NB4 (cell line): Measurements from ENCODE around the gene AP2A2.

Experiments used
- DNase-seq: peaks from one replicate; pipeline ENCODE4 v3.0.0; 2010; ENCODE audit warnings: low read depth
- H3K4me3 ChIP-seq: one replicate; pipeline ENCODE4 v1.5.1; 2011; ENCODE audit warnings: mild to moderate bottlenecking, low read depth, low read length, moderate library complexity
- MYC ChIP-seq: IDR thresholded peaks from 2 replicates; pipeline ENCODE4 v1.6.1; 2011; ENCODE audit warnings: low read depth, low read length
- POLR2A ChIP-seq: IDR thresholded peaks from 2 replicates; pipeline ENCODE4 v1.6.1; 2011; ENCODE audit warnings: mild to moderate bottlenecking; ENCODE audit not compliant: insufficient read length; ENCODE audit errors: extremely low read depth
- TF ChIP-seq, protein P1 (sequence below): IDR thresholded peaks from 2 replicates; pipeline ENCODE4 v1.6.1; 2011; ENCODE audit warnings: low read depth, low read length
- TF ChIP-seq, protein P2 (sequence below): IDR thresholded peaks from one replicate; pipeline ENCODE4 v1.5.1; 2012; ENCODE audit warnings: low read depth, low read length

Gene AP2A2

DNA sequence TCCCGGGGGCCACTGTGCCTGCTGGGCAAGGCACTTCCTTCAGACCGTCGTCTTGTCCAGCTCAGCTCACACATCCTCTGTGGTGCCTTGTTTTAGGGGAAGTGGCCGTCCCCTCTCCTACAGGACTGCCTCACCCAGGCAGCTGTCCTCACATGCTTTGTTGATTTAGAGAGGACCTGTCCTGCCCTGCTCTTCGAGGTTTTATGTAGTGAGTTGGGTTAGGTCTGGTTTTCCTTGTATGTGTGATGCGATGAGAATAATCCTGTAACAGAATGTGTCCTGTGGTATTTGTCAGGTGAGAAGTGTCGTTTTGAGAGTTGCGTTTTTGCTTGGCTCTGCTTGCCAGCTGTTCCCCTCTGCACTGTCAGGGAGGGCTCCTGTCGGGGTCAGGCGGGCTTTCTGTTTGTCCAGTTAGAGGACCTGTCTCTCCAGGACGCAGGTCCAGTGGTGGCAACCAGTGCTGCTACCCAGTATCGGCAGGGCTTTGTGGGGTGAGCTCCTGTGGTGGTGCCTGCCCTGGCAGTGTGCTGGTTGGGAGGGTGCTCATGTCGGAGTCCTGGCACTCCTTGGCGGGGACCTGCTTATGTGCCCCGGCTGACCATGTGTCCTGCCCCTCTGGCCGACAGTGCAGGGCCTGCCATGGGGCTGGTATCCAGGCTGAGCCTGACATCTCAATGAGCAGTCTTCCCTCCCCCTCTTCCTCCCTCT is 69.5 kb downstream of the AP2A2 start:
- no peak for DNase-seq
- no peak overlapping the region for H3K4me3 ChIP-seq
- TF ChIP-seq POLR2A (no peak), MYC (no peak)
- TF ChIP-seq, protein P1, sequence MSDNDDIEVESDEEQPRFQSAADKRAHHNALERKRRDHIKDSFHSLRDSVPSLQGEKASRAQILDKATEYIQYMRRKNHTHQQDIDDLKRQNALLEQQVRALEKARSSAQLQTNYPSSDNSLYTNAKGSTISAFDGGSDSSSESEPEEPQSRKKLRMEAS: no peak
- TF ChIP-seq, protein P2, sequence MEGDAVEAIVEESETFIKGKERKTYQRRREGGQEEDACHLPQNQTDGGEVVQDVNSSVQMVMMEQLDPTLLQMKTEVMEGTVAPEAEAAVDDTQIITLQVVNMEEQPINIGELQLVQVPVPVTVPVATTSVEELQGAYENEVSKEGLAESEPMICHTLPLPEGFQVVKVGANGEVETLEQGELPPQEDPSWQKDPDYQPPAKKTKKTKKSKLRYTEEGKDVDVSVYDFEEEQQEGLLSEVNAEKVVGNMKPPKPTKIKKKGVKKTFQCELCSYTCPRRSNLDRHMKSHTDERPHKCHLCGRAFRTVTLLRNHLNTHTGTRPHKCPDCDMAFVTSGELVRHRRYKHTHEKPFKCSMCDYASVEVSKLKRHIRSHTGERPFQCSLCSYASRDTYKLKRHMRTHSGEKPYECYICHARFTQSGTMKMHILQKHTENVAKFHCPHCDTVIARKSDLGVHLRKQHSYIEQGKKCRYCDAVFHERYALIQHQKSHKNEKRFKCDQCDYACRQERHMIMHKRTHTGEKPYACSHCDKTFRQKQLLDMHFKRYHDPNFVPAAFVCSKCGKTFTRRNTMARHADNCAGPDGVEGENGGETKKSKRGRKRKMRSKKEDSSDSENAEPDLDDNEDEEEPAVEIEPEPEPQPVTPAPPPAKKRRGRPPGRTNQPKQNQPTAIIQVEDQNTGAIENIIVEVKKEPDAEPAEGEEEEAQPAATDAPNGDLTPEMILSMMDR: no peak

DNA sequence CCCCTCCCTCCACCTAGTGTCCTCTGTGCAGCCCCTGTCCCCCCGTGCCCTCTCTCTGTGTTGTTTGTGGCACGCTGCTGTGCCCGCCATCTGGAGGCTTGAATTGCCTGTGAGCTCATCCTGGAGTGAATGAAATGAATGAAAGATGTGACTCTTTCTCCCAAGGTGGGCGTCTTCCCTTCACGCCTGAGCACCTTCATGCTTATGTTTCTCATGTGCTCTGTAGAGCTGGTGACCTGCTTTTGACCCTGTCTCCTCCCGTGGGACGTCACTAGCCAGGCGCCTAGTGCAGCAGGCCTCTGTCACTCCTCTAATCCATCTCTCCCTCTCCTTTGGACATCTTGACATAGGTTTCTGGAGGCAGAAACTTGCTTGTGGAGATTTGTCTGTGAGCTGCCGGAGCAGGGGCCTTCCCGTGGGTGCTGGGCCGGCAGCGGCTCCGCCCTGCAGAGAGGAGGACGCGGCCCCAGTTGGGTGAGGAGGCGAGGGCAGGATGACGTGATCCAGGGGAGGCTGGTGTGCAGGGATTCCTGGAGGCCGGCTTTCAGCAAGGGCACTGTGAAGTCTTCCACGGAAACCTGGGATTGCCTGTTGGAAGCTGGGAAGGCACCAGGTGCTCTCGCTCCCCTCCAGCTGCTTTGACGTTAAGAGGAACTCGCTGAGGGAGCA is 70.2 kb downstream of the AP2A2 start:
- no peak overlapping the region for H3K4me3 ChIP-seq
- DNase-seq: no peak
- TF ChIP-seq, protein P1: no peak
- TF ChIP-seq, protein P2: no peak
- TF ChIP-seq POLR2A: no peak
- TF ChIP-seq MYC: no peak

DNA sequence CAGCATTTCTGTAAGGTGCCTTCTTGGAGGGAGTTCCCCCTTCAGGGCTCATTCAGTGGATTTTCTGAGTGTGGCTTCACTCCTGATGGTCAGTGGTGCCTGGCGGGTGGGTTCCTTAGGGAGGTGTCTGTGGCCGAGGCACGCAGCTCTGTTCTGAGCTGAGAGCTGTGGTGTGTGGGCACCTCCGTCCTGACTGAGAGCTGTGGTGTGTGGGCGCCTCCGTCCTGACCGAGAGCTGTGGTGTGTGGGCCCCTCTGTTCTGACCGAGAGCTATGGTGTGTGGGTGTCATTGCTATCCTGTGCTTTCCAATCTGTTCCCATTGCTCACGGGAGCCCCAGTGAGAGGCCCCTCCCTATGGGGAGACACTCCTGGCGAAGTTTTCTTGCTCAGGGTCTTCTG is 71.0 kb downstream of the AP2A2 start:
- DNase-seq: no peak
- no peak overlapping the region for H3K4me3 ChIP-seq
- TF ChIP-seq, protein P1: no peak
- TF ChIP-seq POLR2A (no peak), MYC (no peak)
- TF ChIP-seq, protein P2: no peak

DNA sequence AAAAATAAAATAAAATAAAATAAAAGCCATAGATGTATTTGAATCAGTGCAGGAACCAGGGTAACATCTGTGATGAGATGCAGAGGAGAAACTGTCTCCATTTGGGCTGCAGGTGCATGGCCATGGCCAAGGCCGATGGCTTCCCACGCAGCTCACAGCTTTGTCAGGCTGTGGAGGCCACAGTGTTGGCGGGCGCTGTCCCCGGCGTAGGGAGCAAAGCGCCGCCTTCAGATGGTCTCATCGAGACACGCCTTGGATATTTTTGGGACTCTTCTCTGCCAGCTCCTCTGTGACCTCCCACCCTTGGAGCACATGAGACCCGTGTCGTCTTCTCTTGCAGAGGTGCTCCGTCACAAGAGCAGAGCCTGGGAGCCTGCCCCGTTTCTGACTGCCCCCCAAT is 72.2 kb downstream of the AP2A2 start:
- no peak for DNase-seq
- H3K4me3 ChIP-seq: no peak overlapping the region
- TF ChIP-seq, protein P2: no peak
- TF ChIP-seq MYC: no peak
- no peak for TF ChIP-seq POLR2A
- TF ChIP-seq, protein P1: no peak

- H3K4me3 ChIP-seq: no peak overlapping the region
- no peak for DNase-seq
- TF ChIP-seq, protein P2: no peak
- no peak for TF ChIP-seq POLR2A
These were observed 73.3 kb downstream of the AP2A2 start for GRCh38 chr11:999009-999408.
